Chondrocyte (in vitro differentiated cells): ENCODE results near the gene ZNF346. TPM values are rescaled to one million over a fixed set of nuclear protein-coding genes. Genes with fewer than 3 reads are reported as not detected.

ENCODE experiments used
- DNase-seq: peaks from one replicate; pipeline ENCODE4 v3.0.0; 2021; ENCODE audit warnings: mixed read lengths, low spot score
- H3K27ac Mint-ChIP-seq: one replicate; pipeline ENCODE4 v1.8.0; 2021; ENCODE audit warnings: mild to moderate bottlenecking, moderate library complexity, mixed read lengths; ENCODE audit not compliant: unreplicated experiment
- H3K27me3 Mint-ChIP-seq: 2 replicates; pipeline ENCODE4 v1.8.0; 2021; ENCODE audit warnings: low read depth, mixed read lengths
- H3K36me3 Mint-ChIP-seq: 2 replicates; pipeline ENCODE4 v1.8.0; 2021; ENCODE audit warnings: low read depth, mixed read lengths
- H3K4me1 Mint-ChIP-seq: 2 replicates; pipeline ENCODE4 v1.8.0; 2021; ENCODE audit warnings: low read depth, mild to moderate bottlenecking, mixed read lengths
- H3K4me3 Mint-ChIP-seq: one replicate; pipeline ENCODE4 v1.8.0; 2021; ENCODE audit warnings: mild to moderate bottlenecking, moderate library complexity, mixed read lengths; ENCODE audit not compliant: unreplicated experiment
- H3K9me3 Mint-ChIP-seq: 2 replicates; pipeline ENCODE4 v1.8.0; 2021; ENCODE audit warnings: low read depth, mixed read lengths
- CTCF ChIP-seq: fragments of 200-600 bp; sonication (generic); IDR thresholded peaks from 2 replicates; pipeline ENCODE4 v1.5.0; 2021; ENCODE audit warnings: antibody characterized with exemption, mild to moderate bottlenecking, moderate library complexity
- total RNA-seq: library from RNA; stranded (reverse); gene quantifications from 3 replicates; pipeline ENCODE4 v1.2.1, GENCODE V29; 2021

ZNF346 gene
- total RNA-seq, 1 donor from 2014 or later, result 15.1 TPM

GRCh38 chr5:177093803-177094202 lies 71.3 kb downstream of the ZNF346 start:
- no peak for TF ChIP-seq CTCF
- H3K27ac Mint-ChIP-seq, result no peak overlapping the region
- peaks cover 16% of the 10 kb centered on the region for H3K4me1 Mint-ChIP-seq
- DNase-seq, result no peak
- H3K4me3 Mint-ChIP-seq, result no peak overlapping the region
- no peaks in the 10 kb centered on the region for H3K36me3 Mint-ChIP-seq
- no peaks in the 10 kb centered on the region for H3K9me3 Mint-ChIP-seq
- no peaks in the 10 kb centered on the region for H3K27me3 Mint-ChIP-seq

GRCh38 chr5:177094224-177095087 lies 72.0 kb downstream of the ZNF346 start:
- Mint-ChIP-seq H3K36me3 (no peaks in the 10 kb centered on the region), H3K27ac (no peak overlapping the region), H3K4me1 (peaks cover 15% of the 10 kb centered on the region), H3K9me3 (no peaks in the 10 kb centered on the region), H3K27me3 (no peaks in the 10 kb centered on the region), H3K4me3 (no peak overlapping the region)
- no peak for DNase-seq
- no peak for TF ChIP-seq CTCF

GRCh38 chr5:177095088-177095669 lies 72.7 kb downstream of the ZNF346 start:
- Mint-ChIP-seq H3K4me1 (peaks cover 15% of the 10 kb centered on the region), H3K9me3 (no peaks in the 10 kb centered on the region), H3K27ac (no peak overlapping the region), H3K27me3 (no peaks in the 10 kb centered on the region), H3K4me3 (no peak overlapping the region), H3K36me3 (no peaks in the 10 kb centered on the region)
- no peak for TF ChIP-seq CTCF
- no peak for DNase-seq

GRCh38 chr5:177096162-177097015 lies 73.9 kb downstream of the ZNF346 start:
- Mint-ChIP-seq H3K27me3 (no peaks in the 10 kb centered on the region), H3K4me1 (peaks cover 15% of the 10 kb centered on the region), H3K4me3 (no peak overlapping the region), H3K9me3 (no peaks in the 10 kb centered on the region), H3K36me3 (no peaks in the 10 kb centered on the region), H3K27ac (no peak overlapping the region)
- TF ChIP-seq CTCF, result no peak
- DNase-seq, result no peak
